AG09309 (cell line): ENCODE measurements around the gene UFD1.

Experiments used
- DNase-seq: peaks from one replicate; pipeline ENCODE4 v3.0.0-alpha.2; 2010; ENCODE audit warnings: low read depth
- H3K4me3 ChIP-seq: 2 replicates; pipeline ENCODE4 v1.5.1; 2011; ENCODE audit warnings: mild to moderate bottlenecking, low read depth, low read length, moderate library complexity; ENCODE audit not compliant: control insufficient read depth
- TF ChIP-seq, protein P1 (sequence below): IDR thresholded peaks from 2 replicates; pipeline ENCODE4 v1.5.1; 2011; ENCODE audit warnings: mild to moderate bottlenecking, low read depth, low read length, inconsistent platforms; ENCODE audit not compliant: insufficient read depth, control insufficient read depth; ENCODE audit errors: missing control alignments

Gene UFD1

GRCh38 chr22:19460036-19460435, 19.0 kb downstream of the UFD1 start:
- no peak for DNase-seq
- no peak overlapping the region for H3K4me3 ChIP-seq
- TF ChIP-seq, protein P1, sequence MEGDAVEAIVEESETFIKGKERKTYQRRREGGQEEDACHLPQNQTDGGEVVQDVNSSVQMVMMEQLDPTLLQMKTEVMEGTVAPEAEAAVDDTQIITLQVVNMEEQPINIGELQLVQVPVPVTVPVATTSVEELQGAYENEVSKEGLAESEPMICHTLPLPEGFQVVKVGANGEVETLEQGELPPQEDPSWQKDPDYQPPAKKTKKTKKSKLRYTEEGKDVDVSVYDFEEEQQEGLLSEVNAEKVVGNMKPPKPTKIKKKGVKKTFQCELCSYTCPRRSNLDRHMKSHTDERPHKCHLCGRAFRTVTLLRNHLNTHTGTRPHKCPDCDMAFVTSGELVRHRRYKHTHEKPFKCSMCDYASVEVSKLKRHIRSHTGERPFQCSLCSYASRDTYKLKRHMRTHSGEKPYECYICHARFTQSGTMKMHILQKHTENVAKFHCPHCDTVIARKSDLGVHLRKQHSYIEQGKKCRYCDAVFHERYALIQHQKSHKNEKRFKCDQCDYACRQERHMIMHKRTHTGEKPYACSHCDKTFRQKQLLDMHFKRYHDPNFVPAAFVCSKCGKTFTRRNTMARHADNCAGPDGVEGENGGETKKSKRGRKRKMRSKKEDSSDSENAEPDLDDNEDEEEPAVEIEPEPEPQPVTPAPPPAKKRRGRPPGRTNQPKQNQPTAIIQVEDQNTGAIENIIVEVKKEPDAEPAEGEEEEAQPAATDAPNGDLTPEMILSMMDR: no peak

GRCh38 chr22:19457828-19458428, 21.1 kb downstream of the UFD1 start:
- TF ChIP-seq, protein P1: no peak
- DNase-seq: no peak

GRCh38 chr22:19456541-19456940, 22.5 kb downstream of the UFD1 start:
- TF ChIP-seq, protein P1: no peak
- no peak overlapping the region for H3K4me3 ChIP-seq
- DNase-seq: no peak

More at GRCh38 chr22:19457828-19458428, 21.1 kb downstream of the UFD1 start:
- no peak overlapping the region for H3K4me3 ChIP-seq

DNA sequence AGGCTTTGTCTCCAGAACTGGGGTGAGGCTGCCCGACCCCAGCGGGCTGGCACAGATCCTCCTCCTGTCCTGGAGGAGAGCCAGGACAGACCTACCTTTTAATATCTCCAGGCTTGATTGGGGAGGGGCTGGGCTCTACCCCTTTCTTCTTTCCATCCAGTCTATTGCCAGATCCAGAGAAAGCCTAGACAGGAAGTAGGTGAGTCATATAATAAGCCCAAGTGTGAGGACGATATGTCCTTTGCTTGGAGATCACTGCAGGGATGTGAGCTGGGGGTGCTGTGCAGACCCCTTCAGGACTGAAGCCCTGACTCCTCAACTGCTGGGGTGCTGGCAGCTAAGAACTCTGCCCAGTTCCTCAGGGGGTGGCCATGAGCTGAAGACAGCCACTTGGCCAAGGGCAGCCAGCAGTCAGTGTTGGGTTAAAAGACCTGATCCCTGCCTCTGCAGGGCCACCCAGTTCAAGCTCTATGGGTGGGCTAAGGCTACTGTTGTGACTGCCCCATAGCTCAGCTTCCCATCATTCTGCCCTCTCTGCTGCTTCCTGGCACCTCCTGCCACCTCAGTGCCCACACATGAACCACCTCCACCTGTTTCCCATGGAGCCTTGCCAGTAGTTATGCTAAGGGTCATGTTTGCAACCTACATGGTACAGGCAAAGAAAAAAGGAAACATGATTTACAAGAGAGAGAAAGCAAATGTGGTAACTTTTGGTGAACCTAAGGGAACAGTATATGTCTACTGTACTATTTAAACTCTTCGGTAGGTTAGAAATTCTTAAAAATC, 23.2 kb downstream of the UFD1 start:
- TF ChIP-seq, protein P1: no peak
- no peak for DNase-seq

GRCh38 chr22:19455033-19455432, 24.0 kb downstream of the UFD1 start:
- DNase-seq: no peak
- TF ChIP-seq, protein P1: no peak
- no peak overlapping the region for H3K4me3 ChIP-seq

More for the DNA sequence above, 23.2 kb downstream of the UFD1 start:
- H3K4me3 ChIP-seq: no peak overlapping the region

DNA sequence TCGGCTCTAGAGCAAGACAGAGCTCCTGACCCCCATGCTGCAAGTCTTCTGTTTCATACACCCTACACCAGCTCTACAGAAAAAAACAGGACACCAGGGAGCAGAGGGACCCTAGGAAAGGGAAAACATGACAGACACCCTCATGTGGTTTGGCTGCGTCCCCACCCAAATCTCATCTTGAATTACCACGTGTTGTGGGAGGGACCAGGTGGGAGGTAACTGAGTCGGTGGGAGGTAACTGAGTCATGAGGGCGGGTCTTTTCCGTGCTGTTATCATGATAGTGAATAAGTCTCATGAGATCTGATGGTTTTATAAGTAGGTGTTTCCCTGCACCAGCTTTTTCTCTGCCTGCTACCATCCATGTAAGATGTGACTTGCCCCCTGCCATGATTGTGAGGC, 24.8 kb downstream of the UFD1 start:
- H3K4me3 ChIP-seq: no peak overlapping the region
- TF ChIP-seq, protein P1: no peak
- no peak for DNase-seq
